ENCODE measurements around the gene OPTC.

DNA sequence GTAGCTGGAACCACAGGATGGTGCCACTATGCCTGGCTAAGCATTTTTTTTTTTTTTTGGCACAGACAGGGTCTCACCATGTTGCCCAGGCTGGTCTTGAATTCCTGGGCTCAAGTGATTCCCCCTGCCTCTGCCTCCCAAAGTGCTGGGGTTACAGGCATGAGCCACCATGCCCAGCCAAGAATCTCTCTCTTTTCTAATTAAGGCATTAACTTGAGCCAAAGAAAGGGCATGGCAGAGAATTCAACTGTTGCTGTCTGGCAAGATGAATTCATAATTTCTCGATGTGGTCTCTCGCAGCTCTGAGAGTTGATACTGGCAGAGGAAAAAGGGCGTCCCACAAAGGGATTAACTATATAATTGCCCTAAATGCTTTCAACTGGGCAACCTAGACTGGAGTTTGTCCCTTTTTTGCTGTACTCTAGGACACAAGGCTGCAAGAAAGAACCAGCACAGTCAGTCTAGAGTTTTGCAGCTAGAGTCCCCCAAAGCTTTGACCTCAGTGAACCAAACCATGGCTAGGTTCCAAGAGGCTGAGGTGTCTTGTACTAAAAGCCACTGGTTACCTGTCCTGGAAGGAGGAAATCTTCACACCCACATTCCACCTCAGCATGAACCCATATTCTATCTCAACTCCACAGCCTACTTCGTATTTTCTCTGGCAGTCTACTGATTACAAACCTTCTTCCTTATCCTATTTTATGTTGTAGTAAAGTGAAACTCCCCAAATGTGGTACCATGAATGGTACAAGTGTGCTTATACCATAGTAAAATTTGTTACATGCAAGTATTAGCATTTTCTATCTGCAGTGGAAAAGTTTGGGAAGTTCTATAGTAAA is 51.2 kb downstream of the OPTC start:
- TF ChIP-seq CTCF (IDR thresholded peaks at IDR 0.05 in 4 of 5, conservative IDR thresholded peaks at IDR 0.05 in 1 of 5), result no peak
- no peak for TF ChIP-seq POLR2A (IDR thresholded peaks at IDR 0.05)

Measured in gastrocnemius medialis (tissue), 4 donors.